GM12872 (cell line): ENCODE data around the gene BAZ2B.

Experiments
- TF ChIP-seq, protein P1 (sequence below): IDR thresholded peaks from 3 replicates; pipeline ENCODE4 v1.5.1; 2011; ENCODE audit warnings: low read depth, mild to moderate bottlenecking, low read length, moderate library complexity; ENCODE audit not compliant: insufficient read depth

BAZ2B gene

DNA sequence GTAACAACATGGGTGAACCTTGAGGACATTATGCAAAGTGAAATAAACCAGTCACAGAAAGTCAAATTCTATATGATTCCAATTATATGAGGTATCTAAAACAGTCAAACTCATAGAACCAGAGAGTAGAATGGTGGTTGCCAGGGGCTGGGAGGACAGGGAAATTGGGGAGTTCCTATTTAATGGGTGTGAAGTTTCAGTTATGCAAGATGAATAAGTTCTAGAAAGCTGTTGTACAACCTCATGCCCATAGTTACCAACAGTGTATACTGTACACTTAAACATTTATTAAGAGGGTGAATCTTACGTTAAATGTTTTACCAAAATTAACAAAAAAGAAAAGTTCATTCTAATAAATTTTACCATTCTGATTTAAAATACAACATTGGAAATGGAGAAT is 237.2 kb downstream of the BAZ2B start:
- TF ChIP-seq, protein P1, sequence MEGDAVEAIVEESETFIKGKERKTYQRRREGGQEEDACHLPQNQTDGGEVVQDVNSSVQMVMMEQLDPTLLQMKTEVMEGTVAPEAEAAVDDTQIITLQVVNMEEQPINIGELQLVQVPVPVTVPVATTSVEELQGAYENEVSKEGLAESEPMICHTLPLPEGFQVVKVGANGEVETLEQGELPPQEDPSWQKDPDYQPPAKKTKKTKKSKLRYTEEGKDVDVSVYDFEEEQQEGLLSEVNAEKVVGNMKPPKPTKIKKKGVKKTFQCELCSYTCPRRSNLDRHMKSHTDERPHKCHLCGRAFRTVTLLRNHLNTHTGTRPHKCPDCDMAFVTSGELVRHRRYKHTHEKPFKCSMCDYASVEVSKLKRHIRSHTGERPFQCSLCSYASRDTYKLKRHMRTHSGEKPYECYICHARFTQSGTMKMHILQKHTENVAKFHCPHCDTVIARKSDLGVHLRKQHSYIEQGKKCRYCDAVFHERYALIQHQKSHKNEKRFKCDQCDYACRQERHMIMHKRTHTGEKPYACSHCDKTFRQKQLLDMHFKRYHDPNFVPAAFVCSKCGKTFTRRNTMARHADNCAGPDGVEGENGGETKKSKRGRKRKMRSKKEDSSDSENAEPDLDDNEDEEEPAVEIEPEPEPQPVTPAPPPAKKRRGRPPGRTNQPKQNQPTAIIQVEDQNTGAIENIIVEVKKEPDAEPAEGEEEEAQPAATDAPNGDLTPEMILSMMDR = no peak

DNA sequence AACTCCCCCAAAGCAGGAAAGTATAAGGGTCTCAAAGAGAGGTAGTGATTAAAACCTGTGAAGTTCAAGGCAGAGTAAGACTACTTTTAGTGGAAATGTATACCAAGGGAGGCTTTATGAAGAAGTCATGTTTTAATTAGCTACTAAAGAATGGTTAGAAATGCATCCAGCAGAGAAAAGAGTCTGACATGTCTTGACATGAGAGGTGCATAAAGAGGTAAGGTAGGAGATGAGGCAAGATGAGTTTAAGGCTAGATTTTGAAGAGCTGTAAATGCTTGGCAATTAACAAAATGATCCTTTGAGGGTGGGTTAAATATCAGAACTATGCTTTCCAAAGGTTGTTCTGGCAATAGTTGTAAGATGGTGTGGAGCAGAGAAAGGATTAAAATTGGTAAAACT is 241.1 kb downstream of the BAZ2B start:
- TF ChIP-seq, protein P1 = no peak

DNA sequence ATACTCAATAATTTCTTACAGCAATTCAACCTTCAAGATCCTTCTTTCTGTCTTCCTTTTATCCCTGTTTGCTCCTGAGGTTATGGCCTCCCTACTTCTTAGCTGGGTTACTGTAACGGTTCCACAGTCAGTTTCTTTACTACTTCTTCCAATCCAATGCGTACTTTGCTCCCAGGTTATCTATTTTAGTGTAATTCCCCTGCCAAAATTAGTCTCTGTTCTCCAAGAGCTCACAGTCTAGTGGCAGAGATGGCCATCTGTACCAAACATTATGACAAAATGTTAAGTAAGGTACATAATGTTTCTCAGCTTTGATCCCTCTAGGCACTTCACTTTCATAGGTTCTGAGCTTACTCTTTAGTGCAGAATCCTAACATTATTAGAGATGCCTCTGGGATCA is 244.8 kb downstream of the BAZ2B start:
- TF ChIP-seq, protein P1 = no peak

DNA sequence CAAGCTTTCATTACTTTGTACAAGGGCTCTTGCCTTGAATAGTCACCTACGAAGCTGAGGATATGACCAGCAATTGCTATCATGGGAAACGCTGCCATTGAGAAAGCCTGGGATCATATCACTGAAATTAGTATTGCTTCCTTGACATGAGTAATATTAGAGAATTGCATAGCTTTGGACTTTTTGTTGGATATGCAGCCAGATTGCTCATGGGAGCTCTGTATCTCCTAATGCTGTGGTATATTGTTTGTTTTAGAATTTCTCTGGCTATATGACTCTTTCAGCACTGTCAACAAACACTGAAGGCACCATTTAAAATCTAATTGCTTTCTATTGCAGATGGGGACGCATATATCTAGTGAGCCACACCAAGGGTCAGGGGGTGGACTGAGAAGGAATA is 249.8 kb downstream of the BAZ2B start:
- TF ChIP-seq, protein P1 = no peak

DNA sequence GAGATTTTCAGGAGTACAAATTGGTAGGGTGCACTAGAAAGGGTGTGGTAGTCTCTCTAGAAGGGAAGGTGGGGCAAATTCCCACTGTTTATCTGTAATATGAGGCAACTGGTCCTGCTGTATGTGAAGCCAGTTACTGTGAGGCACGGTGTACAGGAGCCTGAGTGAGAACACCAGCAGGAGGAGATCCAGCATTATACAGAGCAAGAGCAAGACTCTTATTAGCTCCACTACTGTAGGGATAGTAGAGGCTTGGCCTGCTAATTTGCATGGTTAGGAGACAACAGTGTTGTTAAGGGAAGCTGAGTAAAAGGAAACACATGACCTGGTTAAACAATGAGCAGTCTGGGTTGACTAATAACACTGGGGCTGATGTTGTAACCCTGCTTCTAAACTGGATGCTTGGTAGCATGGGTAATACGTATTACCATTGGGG is 253.5 kb downstream of the BAZ2B start:
- TF ChIP-seq, protein P1 = no peak

DNA sequence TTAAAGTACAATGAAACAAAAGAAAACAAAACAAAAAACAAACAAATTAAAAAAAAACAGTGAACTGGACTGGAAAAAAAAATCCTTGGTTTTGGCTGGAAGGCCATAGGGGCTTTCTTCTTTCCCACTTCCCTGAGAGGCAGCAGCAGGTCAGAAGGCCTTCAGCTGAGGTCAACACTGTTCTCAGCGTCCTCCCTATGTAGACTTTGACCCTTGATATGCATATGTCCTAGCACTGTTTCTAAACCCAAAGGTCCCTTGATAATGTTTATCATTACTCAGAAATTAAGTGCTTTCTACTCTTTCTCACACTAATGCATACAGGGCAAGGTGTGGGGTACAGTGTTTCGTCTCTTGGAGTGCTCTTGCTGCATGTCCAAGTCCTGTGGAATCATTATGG is 254.3 kb downstream of the BAZ2B start:
- TF ChIP-seq, protein P1 = no peak

DNA sequence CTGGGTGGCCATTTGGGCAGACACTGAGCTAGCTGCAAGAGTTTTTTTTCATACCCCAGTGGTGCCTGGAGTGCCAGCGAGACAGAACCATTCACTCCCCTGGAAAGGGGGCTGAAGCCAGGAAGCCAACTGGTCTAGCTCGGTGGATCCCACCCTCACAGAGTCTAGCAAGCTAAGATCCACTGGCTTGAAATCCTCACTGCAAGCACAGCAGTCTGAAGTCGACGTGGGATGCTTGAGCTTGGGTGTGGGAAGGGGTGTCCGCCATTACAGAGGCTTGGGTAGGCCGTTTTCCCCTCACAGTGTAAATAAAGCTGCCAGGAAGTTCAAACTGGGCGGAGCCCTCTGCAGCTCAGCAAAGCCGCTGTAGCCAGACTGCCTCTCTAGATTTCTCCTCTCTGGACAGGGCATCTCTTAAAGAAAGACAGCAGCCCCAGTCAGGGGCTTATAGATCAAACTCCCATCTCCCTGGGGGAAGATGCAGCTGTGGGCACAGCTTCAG is 260.2 kb downstream of the BAZ2B start:
- TF ChIP-seq, protein P1 = no peak
